ENCODE results near the gene PCDHGA4. TPM values are rescaled to one million over a fixed set of nuclear protein-coding genes. Genes with fewer than 3 reads are reported as not detected.

The PCDHGA4 gene
- total RNA-seq, 1 experiment from 2014 or later, result 0.69 TPM

- no peak for DNase-seq (ENCODE audit: low read depth, low spot score)
- ATAC-seq, result no peak
- Histone ChIP-seq H3K27me3 (ENCODE audit: control insufficient read depth, insufficient read depth, low read length) (no peaks in the 10 kb centered on the region), H3K4me1 (ENCODE audit: control insufficient read depth, insufficient read depth, low read length) (no peaks in the 10 kb centered on the region), H3K4me3 (ENCODE audit: low read depth in 2 of 2, low read length in 2 of 2) (peak overlapping the region; percentile 82 to 91), H3K27ac (ENCODE audit: low read length) (peak overlapping the region; percentile 96), H3K36me3 (ENCODE audit: control insufficient read depth, insufficient read depth, low read length) (peaks cover 2% of the 10 kb centered on the region), H3K9me3 (ENCODE audit: control insufficient read depth, insufficient read depth, low read depth, low read length) (peaks cover 53% of the 10 kb centered on the region)
- POLR2A ChIA-PET, result interaction anchor here (1.4 kb wide), 1 partner anchor 11 kb away, joined by 4 read pairs; the partner anchor contains the start of gene PCDHGA1
- CTCF ChIA-PET, result interaction anchor here (0.8 to 1.4 kb wide), 3 partner anchors 11 to 93 kb away, joined by 3 to 7 read pairs (median 4); partner anchors contain the start of genes PCDHGA1, PCDHGA10 and PCDHGB1
- BruUV-seq (replicated peaks), result no TSS peak
- TF ChIP-seq POLR2AphosphoS5 (IDR thresholded peaks at IDR 0.05; ENCODE audit: low read depth, low read length) (no peak), REST (IDR thresholded peaks at IDR 0.05; ENCODE audit: insufficient read depth in 1 of 2, low read depth in 2 of 2, low read length in 1 of 2) (no peak), SIN3A (IDR thresholded peaks at IDR 0.05; ENCODE audit: borderline replicate concordance, insufficient read depth, low read depth, low read length) (no peak), TCF7L2 (IDR thresholded peaks at IDR 0.05; ENCODE audit: low read depth, low read length) (no peak)
- TF ChIP-seq, protein P1, sequence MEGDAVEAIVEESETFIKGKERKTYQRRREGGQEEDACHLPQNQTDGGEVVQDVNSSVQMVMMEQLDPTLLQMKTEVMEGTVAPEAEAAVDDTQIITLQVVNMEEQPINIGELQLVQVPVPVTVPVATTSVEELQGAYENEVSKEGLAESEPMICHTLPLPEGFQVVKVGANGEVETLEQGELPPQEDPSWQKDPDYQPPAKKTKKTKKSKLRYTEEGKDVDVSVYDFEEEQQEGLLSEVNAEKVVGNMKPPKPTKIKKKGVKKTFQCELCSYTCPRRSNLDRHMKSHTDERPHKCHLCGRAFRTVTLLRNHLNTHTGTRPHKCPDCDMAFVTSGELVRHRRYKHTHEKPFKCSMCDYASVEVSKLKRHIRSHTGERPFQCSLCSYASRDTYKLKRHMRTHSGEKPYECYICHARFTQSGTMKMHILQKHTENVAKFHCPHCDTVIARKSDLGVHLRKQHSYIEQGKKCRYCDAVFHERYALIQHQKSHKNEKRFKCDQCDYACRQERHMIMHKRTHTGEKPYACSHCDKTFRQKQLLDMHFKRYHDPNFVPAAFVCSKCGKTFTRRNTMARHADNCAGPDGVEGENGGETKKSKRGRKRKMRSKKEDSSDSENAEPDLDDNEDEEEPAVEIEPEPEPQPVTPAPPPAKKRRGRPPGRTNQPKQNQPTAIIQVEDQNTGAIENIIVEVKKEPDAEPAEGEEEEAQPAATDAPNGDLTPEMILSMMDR (IDR thresholded peaks at IDR 0.05), result no peak
- in situ Hi-C loops (cut with HindIII; ENCODE audit: low pct_unique_long_range_greater_than_20kb, low sequenced_read_pairs) (no loop called here), intact Hi-C loops (cut with micrococcal nuclease; ENCODE audit: unreplicated experiment) (loop anchor here (10.0 kb wide), 1 partner anchor 55 kb away; no protein-coding TSS in a partner anchor)
Measured at GRCh38 chr5:141319699-141320098, 35.1 kb upstream of the PCDHGA4 start.

GRCh38 chr5:141320225-141321169, 34.3 kb upstream of the PCDHGA4 start, which contains the start of gene TAF7:
Gene TAF7 (minus strand): TSS chr5:141320784. CDS start chr5:141320044, 740 bp downstream.
- H3K27ac ChIP-seq (ENCODE audit: low read length), result peak within 1 kb of the TSS; percentile 96
- no peaks in the 10 kb centered on the region for H3K27me3 ChIP-seq (ENCODE audit: control insufficient read depth, insufficient read depth, low read length)
- no TSS peak for BruUV-seq (replicated peaks)
- peaks cover 2% of the 10 kb centered on the region for H3K36me3 ChIP-seq (ENCODE audit: control insufficient read depth, insufficient read depth, low read length)
- intact Hi-C loops (cut with micrococcal nuclease; ENCODE audit: unreplicated experiment), result no loop called here
- ChIA-PET POLR2A (interaction anchor here (0.6 to 1.4 kb wide), 3 partner anchors 10 to 567 kb away, joined by 3 to 14 read pairs (median 4); partner anchors contain the start of genes PCDHGA1 and PCDHGA3), CTCF (interaction anchor here (0.8 to 1.4 kb wide), 4 partner anchors 10 to 112 kb away, joined by 3 to 7 read pairs (median 4); partner anchors contain the start of genes PCDHB12, PCDHGA1, PCDHGA10 and PCDHGB1)
- peaks cover 45% of the 10 kb centered on the region for H3K9me3 ChIP-seq (ENCODE audit: control insufficient read depth, insufficient read depth, low read depth, low read length)
- peak within 1 kb of the TSS; percentile 82 to 91 for H3K4me3 ChIP-seq (ENCODE audit: low read depth in 2 of 2, low read length in 2 of 2)
- ATAC-seq, result peak; percentile 98
- H3K4me1 ChIP-seq (ENCODE audit: control insufficient read depth, insufficient read depth, low read length), result no peaks in the 10 kb centered on the region
- in situ Hi-C loops (cut with HindIII; ENCODE audit: low pct_unique_long_range_greater_than_20kb, low sequenced_read_pairs), result no loop called here
- TF ChIP-seq TCF7L2 (IDR thresholded peaks at IDR 0.05; ENCODE audit: low read depth, low read length) (peak; percentile 54; the same call in 1 of the 2 replicates), POLR2AphosphoS5 (IDR thresholded peaks at IDR 0.05; ENCODE audit: low read depth, low read length) (peak; percentile 98), REST (IDR thresholded peaks at IDR 0.05; ENCODE audit: insufficient read depth in 1 of 2, low read depth in 2 of 2, low read length in 1 of 2) (no peak; a peak in 1 of 4 replicates)
- TF ChIP-seq, protein P1 (IDR thresholded peaks at IDR 0.05), result peak; percentile 94
- DNase-seq (ENCODE audit: low read depth, low spot score), result peak; percentile 84

Data from Panc1 (cell line).